ENCODE measurements around the gene SCN4B.

The SCN4B gene

GRCh38 chr11:118149493-118149892 is 3.1 kb downstream of the SCN4B start:
- DNase-seq: no peak

- DNase-seq: no peak
These were observed 3.8 kb downstream of the SCN4B start for GRCh38 chr11:118148856-118149255.

GRCh38 chr11:118148240-118148639 is 4.4 kb downstream of the SCN4B start:
- no peak for DNase-seq

- no peak for DNase-seq
These were observed 5.1 kb downstream of the SCN4B start for GRCh38 chr11:118147502-118147901.

- no peak for DNase-seq
These were observed 6.1 kb downstream of the SCN4B start for GRCh38 chr11:118146554-118146953.

GRCh38 chr11:118145285-118146227 is 7.1 kb downstream of the SCN4B start:
- peak; percentile 94 for DNase-seq

GRCh38 chr11:118144301-118145268 is 8.0 kb downstream of the SCN4B start:
- DNase-seq: no peak

GRCh38 chr11:118143661-118144185 is 8.9 kb downstream of the SCN4B start:
- no peak for DNase-seq

GRCh38 chr11:118142809-118143208 is 9.8 kb downstream of the SCN4B start:
- DNase-seq: no peak

GRCh38 chr11:118142081-118142480 is 10.5 kb downstream of the SCN4B start:
- no peak for DNase-seq

- DNase-seq: no peak
These were observed 13.0 kb downstream of the SCN4B start for GRCh38 chr11:118139578-118139977.

- no peak for DNase-seq
These were observed 13.7 kb downstream of the SCN4B start for GRCh38 chr11:118138839-118139420.

GRCh38 chr11:118136801-118137200 is 15.8 kb downstream of the SCN4B start:
- no peak for DNase-seq

GRCh38 chr11:118136341-118136740 is 16.3 kb downstream of the SCN4B start:
- DNase-seq: no peak

- no peak for DNase-seq
These were observed 16.8 kb downstream of the SCN4B start for GRCh38 chr11:118135796-118136165.

GRCh38 chr11:118135051-118135795 is 17.4 kb downstream of the SCN4B start:
- no peak for DNase-seq

- no peak for DNase-seq
These were observed 18.8 kb downstream of the SCN4B start for GRCh38 chr11:118133816-118134215.

- no peak for DNase-seq
These were observed 20.1 kb downstream of the SCN4B start for GRCh38 chr11:118132385-118133151.

- no peak for DNase-seq
These were observed 23.0 kb downstream of the SCN4B start for GRCh38 chr11:118129471-118130172.

GRCh38 chr11:118128721-118129470 is 23.7 kb downstream of the SCN4B start:
- DNase-seq: no peak

Data from stimulated activated CD4-positive, alpha-beta T cell treated with anti-CD3 and anti-CD28 coated beads, Interleukin-15, amount 100 ng/mL, for 24 hours (primary cell).